ENCODE data around the gene PRAC2. TPM values are rescaled to one million over a fixed set of nuclear protein-coding genes. Genes with fewer than 3 reads are reported as not detected.

PRAC2 gene
- total RNA-seq, 2 experiments from 2014 or later: not detected

DNA sequence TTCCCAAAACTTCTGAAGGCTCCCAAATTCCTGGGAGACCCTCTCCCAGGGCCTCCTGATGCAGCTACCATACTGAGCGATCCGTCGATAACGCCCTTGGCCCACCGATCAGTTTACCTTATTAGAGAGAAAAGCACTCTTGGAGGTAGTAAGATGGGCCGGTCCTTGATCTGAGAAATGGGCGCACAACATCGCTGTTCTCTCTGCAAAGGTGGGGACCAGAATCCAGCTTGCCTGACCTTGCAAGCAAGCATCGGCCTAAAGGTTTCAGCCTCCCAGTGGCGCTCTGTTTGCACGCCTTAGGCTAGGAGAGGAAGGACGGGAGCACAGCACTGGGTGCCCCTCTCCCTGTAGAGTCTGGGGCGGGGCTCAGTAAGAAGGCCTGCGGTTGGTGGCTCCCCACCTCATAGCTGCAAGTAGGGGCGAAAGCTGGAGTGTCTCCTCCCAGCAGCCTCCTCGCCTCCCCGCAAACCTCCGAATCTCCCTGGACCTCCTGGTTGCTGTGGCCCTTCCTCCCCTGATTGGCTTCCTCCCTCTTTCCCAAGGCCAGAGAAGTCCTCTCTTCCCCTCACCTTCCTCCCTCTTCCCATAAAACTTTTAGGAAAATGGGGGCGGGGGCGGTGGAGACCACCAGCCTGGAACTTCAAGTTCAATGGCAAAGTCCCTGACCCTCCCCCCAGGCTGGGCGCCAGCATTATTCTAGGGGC lies 631 bp upstream of the PRAC2 start, which contains the start of gene PRAC1:
TSS of gene PRAC1 (minus strand) at position 318 of the 707 bp plus-strand sequence. CDS start at position 192, 126 bp downstream.
- no peak within 1 kb of the TSS for H3K27ac Mint-ChIP-seq
- no peaks in the 10 kb centered on the region for H3K9me3 Mint-ChIP-seq (ENCODE audit: insufficient read depth)
- ATAC-seq (no peak), DNase-seq (no peak)
- H3K4me3 Mint-ChIP-seq: peak within 1 kb of the TSS; percentile 18
- peaks cover 44% of the 10 kb centered on the region for H3K4me1 Mint-ChIP-seq (ENCODE audit: low read depth)
- H3K27me3 Mint-ChIP-seq (ENCODE audit: low read depth): peaks cover 87% of the 10 kb centered on the region
- H3K36me3 Mint-ChIP-seq (ENCODE audit: low read depth): peaks cover 4% of the 10 kb centered on the region
- ChIA-PET POLR2A (no interaction called here), CTCF (interaction anchor here (1.0 to 4.8 kb wide), 9 partner anchors 7 to 310 kb away, joined by 3 to 44 read pairs (median 7); no protein-coding TSS in a partner anchor)

DNA sequence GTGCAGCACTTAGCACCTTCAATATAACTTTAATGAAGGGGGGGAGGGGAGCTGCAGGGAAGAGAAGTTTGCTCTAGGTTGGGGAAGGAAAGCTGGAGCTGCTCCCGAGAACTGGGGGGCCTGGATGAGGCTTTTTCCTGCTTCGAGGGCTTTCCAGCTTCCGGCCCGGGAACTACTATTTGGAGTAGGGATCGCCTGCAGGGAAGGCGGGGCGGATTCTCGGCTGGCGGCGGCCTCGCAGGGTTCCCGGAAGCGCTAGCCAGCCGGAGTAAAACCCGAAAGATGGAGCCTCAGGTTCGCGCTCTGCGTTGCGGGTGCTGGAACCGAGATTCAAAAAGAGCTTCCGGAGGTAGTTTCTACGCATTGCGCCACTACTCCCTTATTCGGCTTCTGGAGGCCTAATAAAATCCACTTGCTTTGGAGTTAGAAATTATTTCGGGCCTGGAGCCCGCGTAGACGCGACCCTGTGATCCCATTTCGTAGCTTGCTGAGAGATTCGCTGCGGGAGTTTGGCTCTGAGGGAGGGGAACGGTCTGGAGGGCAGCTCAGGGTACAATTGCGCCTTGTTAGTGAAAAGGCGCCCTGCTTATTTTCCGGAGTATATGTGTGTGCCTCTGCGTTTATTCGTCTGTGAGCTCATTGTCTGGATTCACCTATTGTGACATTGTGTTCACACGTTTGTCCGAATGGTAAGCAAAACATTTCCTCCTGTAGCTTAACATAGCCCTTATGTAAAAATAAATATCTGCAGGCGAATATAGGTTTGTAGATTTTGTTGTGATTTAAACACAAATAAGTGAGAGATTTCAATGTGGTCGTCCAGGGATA lies 652 bp downstream of the PRAC2 start:
- H3K36me3 Mint-ChIP-seq (ENCODE audit: low read depth): no peaks in the 10 kb centered on the region
- H3K4me1 Mint-ChIP-seq (ENCODE audit: low read depth): peaks cover 44% of the 10 kb centered on the region
- no peak overlapping the region for H3K27ac Mint-ChIP-seq
- H3K4me3 Mint-ChIP-seq: peak overlapping the region; percentile 43
- ChIA-PET CTCF (interaction anchor here (0.7 to 4.8 kb wide), 48 partner anchors 8 to 309 kb away, joined by 3 to 67 read pairs (median 6); partner anchors contain the start of genes ATP5MC1 and HOXB9), POLR2A (interaction anchor here (0.6 kb wide), 1 partner anchor 26 kb away, joined by 4 read pairs; no protein-coding TSS in a partner anchor)
- peaks cover 92% of the 10 kb centered on the region for H3K27me3 Mint-ChIP-seq (ENCODE audit: low read depth)
- ATAC-seq (no peak), DNase-seq (peak; percentile 45)
- no peaks in the 10 kb centered on the region for H3K9me3 Mint-ChIP-seq (ENCODE audit: insufficient read depth)

DNA sequence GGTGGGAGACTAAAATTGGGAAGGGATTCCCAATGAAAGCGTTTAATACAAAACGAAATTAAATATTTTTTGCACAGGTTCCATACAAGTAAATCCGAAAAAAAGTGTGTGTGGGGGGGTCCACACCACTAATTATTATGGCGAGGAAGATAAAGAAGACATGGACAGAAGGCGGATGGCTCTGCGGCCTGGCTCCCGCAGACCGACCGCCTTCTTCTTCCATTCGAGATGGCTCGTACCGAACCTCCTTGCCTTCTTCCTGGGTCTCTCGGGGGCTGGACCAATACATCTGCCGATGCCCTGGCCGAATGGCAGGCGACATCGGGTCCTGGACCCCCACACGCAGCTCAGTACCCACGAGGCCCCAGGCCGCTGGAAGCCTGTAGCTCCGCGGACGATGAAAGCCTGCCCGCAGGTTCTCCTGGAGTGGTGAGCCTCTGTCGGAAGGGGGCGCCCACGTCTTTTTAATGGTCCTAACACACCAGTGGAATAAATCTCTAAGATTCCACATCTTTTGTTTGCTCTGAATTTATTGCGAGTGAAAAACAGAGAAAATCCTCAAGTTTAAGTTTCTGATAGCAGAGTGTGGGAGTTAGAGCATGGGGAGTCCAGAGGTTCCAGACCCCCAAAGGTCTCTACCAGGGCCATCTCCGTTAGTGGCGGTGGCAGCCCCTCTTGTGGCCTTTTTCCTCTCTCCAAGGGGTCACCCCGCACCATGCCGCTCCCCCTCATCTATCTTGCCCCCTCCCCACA lies 1.4 kb downstream of the PRAC2 start:
- peak; percentile 80 for ATAC-seq
- POLR2A ChIA-PET: interaction anchor here (0.6 to 0.7 kb wide), 3 partner anchors 16 to 146 kb away, joined by 3 to 4 read pairs (median 3); no protein-coding TSS in a partner anchor

DNA sequence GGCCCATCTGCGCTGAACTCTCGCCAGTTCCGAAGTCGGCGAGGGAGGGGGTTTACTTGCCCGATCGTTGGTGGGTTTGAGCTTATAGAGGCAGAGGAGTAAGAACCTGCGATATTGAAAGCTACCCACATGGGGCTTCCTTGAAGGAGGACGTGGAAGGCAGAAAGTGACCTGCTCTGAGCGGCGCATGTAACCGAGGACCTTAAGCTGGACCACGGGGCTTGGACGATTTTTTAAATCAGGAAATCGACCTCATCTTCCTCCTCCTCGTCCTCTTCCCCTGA lies 2.0 kb downstream of the PRAC2 start:
- H3K9me3 Mint-ChIP-seq (ENCODE audit: insufficient read depth): no peaks in the 10 kb centered on the region
- CTCF ChIA-PET: interaction anchor here (0.6 to 4.8 kb wide), 29 partner anchors 9 to 307 kb away, joined by 3 to 67 read pairs (median 5); partner anchors contain the start of gene ATP5MC1

More for the DNA sequence above, 1.4 kb downstream of the PRAC2 start:
- H3K36me3 Mint-ChIP-seq (ENCODE audit: low read depth): no peaks in the 10 kb centered on the region
- no peak overlapping the region for H3K27ac Mint-ChIP-seq
- peak; percentile 88 for DNase-seq
- CTCF ChIA-PET: interaction anchor here (0.7 to 4.8 kb wide), 59 partner anchors 9 to 308 kb away, joined by 3 to 67 read pairs (median 4); partner anchors contain the start of genes ATP5MC1 and HOXB9
- no peaks in the 10 kb centered on the region for H3K9me3 Mint-ChIP-seq (ENCODE audit: insufficient read depth)
- peaks cover 94% of the 10 kb centered on the region for H3K27me3 Mint-ChIP-seq (ENCODE audit: low read depth)
- H3K4me3 Mint-ChIP-seq: peak overlapping the region; percentile 45
- peaks cover 42% of the 10 kb centered on the region for H3K4me1 Mint-ChIP-seq (ENCODE audit: low read depth)

DNA sequence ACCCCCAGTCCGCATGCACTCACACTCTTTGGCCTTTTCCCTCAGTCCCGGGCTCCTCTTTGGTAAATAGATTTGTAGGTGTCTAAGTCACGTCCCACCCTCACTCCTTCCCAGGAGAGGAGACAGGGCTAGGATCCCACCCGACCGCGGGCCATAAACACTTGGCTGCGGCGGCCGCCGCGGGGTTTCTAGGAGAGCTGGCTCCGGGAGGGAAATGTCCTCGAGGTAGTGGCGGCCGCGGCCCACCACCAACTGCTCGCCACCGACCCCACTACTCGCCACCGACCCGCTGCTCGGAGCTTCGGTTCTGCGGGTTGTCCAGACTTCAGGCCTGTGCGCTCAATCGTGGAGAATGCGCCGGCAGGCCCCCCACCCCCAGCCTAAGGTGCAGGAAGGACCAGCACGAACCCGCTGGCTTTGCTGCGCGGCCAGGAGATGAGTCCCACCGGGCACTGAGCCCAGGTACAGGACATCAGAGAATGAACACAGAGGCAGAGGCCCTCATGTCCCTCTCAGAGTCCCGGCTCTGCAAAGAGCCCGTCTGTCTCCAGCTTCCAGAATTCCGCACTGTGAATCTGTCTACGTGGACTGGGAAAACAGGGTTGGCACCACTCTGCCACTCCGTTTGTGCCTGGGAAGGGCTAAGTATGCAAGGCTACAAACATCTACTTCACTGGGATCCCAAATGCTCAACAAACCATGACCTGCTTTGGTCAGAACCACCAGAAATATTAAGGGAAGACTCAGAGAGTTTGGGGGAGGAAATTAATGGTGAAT lies 2.5 kb downstream of the PRAC2 start:
- ChIA-PET POLR2A (interaction anchor here (0.7 kb wide), 2 partner anchors 15 to 145 kb away, joined by 3 read pairs; no protein-coding TSS in a partner anchor), CTCF (interaction anchor here (0.6 to 4.8 kb wide), 30 partner anchors 8 to 307 kb away, joined by 3 to 67 read pairs (median 4); partner anchors contain the start of gene ATP5MC1)
- peaks cover 95% of the 10 kb centered on the region for H3K27me3 Mint-ChIP-seq (ENCODE audit: low read depth)
- peaks cover 44% of the 10 kb centered on the region for H3K4me1 Mint-ChIP-seq (ENCODE audit: low read depth)
- no peaks in the 10 kb centered on the region for H3K36me3 Mint-ChIP-seq (ENCODE audit: low read depth)
- H3K27ac Mint-ChIP-seq: no peak overlapping the region
- ATAC-seq (no peak), DNase-seq (no peak)
- no peak overlapping the region for H3K4me3 Mint-ChIP-seq
- no peaks in the 10 kb centered on the region for H3K9me3 Mint-ChIP-seq (ENCODE audit: insufficient read depth)

More for the DNA sequence above, 2.0 kb downstream of the PRAC2 start:
- Mint-ChIP-seq H3K36me3 (ENCODE audit: low read depth) (no peaks in the 10 kb centered on the region), H3K4me1 (ENCODE audit: low read depth) (peaks cover 44% of the 10 kb centered on the region), H3K27ac (no peak overlapping the region), H3K27me3 (ENCODE audit: low read depth) (peaks cover 95% of the 10 kb centered on the region), H3K4me3 (no peak overlapping the region)
- POLR2A ChIA-PET: interaction anchor here (0.7 kb wide), 2 partner anchors 15 to 146 kb away, joined by 3 read pairs; no protein-coding TSS in a partner anchor
- DNase-seq (no peak), ATAC-seq (no peak)

DNA sequence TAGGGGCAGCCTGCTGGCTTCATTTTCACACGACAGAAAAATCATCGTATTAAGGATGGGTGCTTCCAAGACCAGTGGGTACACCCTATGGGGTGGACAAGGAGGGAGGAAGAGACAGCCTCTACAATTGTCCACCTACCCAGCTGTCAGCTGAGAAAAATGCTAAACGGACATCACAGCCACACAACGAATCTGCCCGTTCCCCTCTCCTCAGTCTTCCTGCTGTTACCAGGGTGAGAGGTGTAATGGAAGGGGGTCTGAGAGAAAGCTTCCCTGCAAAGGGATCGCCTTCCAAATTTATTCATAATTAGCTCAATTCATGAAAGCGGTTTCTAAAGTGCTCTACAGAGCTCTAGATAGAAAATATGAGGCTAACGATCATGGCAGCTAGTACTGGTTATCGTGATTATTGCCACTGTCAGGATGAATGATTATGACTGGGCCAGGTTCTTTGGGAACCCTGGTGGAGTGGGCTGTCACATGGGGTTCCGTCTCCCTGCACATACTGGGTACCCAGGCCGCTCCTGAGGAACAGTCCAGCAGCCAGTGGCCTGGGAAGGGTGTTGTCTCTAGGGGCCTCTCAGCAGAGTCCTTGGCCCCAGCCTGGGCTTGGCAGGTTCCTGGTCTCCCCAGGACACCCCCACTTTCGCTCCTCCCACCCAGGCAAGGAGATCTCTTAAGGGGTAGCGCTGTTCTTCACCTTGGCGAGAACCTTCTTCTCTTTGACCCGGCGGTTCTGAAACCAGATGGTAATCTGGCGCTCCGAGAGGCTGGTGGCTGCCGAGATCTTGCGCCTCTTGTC lies 3.3 kb downstream of the PRAC2 start:
- Mint-ChIP-seq H3K27ac (no peak overlapping the region), H3K4me3 (no peak overlapping the region), H3K9me3 (ENCODE audit: insufficient read depth) (no peaks in the 10 kb centered on the region), H3K36me3 (ENCODE audit: low read depth) (no peaks in the 10 kb centered on the region), H3K4me1 (ENCODE audit: low read depth) (peaks cover 44% of the 10 kb centered on the region), H3K27me3 (ENCODE audit: low read depth) (peaks cover 93% of the 10 kb centered on the region)
- DNase-seq (no peak), ATAC-seq (no peak)
- ChIA-PET POLR2A (no interaction called here), CTCF (interaction anchor here (0.6 to 4.8 kb wide), 8 partner anchors 11 to 153 kb away, joined by 3 to 67 read pairs (median 4); no protein-coding TSS in a partner anchor)

DNA sequence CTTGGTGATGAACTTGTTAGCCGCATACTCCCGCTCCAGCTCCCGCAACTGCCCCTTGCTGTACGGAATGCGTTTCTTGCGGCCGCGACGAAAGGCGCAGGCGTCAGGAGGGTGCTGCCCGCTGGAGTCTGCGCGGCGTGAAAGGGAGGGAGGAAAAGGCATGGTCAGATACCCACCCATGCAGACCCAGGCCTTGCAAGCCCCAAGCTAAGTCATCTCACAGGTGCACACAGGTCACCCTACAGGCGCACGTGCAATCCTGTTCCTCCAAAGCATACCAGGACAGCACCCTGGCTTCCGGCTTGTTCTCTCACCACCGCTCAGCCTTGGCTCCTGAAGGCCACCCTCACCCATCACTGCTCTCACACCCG lies 3.9 kb downstream of the PRAC2 start:
- ATAC-seq (no peak), DNase-seq (no peak)
- no peaks in the 10 kb centered on the region for H3K9me3 Mint-ChIP-seq (ENCODE audit: insufficient read depth)
- H3K27me3 Mint-ChIP-seq (ENCODE audit: low read depth): peaks cover 96% of the 10 kb centered on the region
- ChIA-PET CTCF (interaction anchor here (0.8 to 4.8 kb wide), 6 partner anchors 9 to 152 kb away, joined by 3 to 67 read pairs (median 20); no protein-coding TSS in a partner anchor), POLR2A (no interaction called here)
- H3K4me1 Mint-ChIP-seq (ENCODE audit: low read depth): peaks cover 44% of the 10 kb centered on the region
- no peak overlapping the region for H3K27ac Mint-ChIP-seq
- H3K36me3 Mint-ChIP-seq (ENCODE audit: low read depth): no peaks in the 10 kb centered on the region
- H3K4me3 Mint-ChIP-seq: no peak overlapping the region

DNA sequence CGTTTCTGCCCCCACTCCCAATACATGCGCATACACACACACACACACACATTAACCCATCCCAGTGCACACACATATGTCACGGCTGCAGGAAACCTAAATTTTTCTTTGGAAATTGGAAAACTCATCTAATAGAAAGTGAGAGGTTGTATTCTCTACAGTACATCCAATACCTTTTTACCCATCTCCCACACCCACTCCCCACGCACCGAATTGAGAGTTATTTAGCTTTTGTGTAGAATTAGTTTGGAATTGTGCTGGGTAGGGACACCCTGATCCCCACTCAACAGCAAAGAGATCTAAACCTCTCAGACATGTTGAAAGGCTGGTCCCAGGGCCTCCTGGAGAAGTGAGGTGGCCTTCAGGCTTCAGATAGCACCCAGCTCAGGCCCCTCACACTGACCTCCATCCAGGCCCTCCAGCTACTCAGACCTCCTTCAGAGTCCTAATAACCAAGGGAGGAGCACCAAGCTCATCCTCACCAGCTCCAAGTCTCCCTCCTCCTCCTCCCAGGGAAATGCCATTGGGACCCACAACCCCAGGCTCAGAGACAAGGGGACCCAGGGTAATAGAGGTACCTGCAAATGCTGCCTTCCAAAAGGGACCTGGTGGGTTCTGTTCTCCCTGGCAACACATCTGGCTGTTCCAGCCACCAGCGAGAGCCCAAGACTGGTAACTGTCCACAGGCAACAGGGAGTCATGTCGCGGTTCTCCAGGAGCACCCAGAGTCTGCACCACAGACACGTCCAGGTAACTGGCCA lies 4.6 kb downstream of the PRAC2 start:
- H3K9me3 Mint-ChIP-seq (ENCODE audit: insufficient read depth): no peaks in the 10 kb centered on the region
- H3K36me3 Mint-ChIP-seq (ENCODE audit: low read depth): no peaks in the 10 kb centered on the region
- no peak for DNase-seq
- ChIA-PET CTCF (interaction anchor here (0.6 to 2.2 kb wide), 4 partner anchors 10 to 152 kb away, joined by 3 to 6 read pairs (median 4); no protein-coding TSS in a partner anchor), POLR2A (interaction anchor here (0.6 kb wide), 1 partner anchor 9 kb away, joined by 3 read pairs; no protein-coding TSS in a partner anchor)
- peaks cover 96% of the 10 kb centered on the region for H3K27me3 Mint-ChIP-seq (ENCODE audit: low read depth)
- no peak overlapping the region for H3K4me3 Mint-ChIP-seq
- ATAC-seq: no peak
- no peak overlapping the region for H3K27ac Mint-ChIP-seq
- H3K4me1 Mint-ChIP-seq (ENCODE audit: low read depth): peaks cover 42% of the 10 kb centered on the region

Measured in activated CD8-positive, alpha-beta T cell treated with anti-CD3 and anti-CD28 coated beads, Interleukin-2, amount 10 ng/mL, durations not matched to agents 7 days and 5 days (primary cell).